Mesendoderm (in vitro differentiated cells): Measurements from ENCODE around the gene LRIF1.
A peak's percentile ranks its signal among the peaks of the same experiment; 100 is the strongest.
"Not testable (repeated sequence)": the region's sequence is repeated elsewhere in the genome, so short reads cannot be mapped to it uniquely, and the experiment has no call there.

Source experiments
- DNase-seq: peaks from one replicate; pipeline ENCODE4 v3.0.0; 2013
- H2AK5ac ChIP-seq: 2 replicates; pipeline ENCODE4 v1.6.1; 2013; ENCODE audit warnings: low read length, inconsistent platforms
- H2BK120ac ChIP-seq: 2 replicates; pipeline ENCODE4 v1.6.1; 2013; ENCODE audit warnings: low read depth, mild to moderate bottlenecking, low read length, moderate library complexity, mixed read lengths
- H2BK15ac ChIP-seq: replicated peaks from 2 replicates; pipeline ENCODE4 v1.6.1; 2013; ENCODE audit warnings: low read depth, mild to moderate bottlenecking, moderate library complexity
- H2BK5ac ChIP-seq: 2 replicates; pipeline ENCODE4 v1.6.1; 2013; ENCODE audit warnings: low read length, inconsistent platforms
- H3K18ac ChIP-seq: 2 replicates; pipeline ENCODE4 v1.6.1; 2013; ENCODE audit warnings: mild to moderate bottlenecking, low read length, mixed read lengths
- H3K23ac ChIP-seq: one replicate; pipeline ENCODE4 v1.6.1; 2013; ENCODE audit warnings: low read length
- H3K27ac ChIP-seq: 2 replicates; pipeline ENCODE4 v1.5.1; 2013; ENCODE audit warnings: low read depth, mild to moderate bottlenecking, inconsistent platforms, low read length, moderate library complexity
- H3K27me3 ChIP-seq: 2 replicates; pipeline ENCODE4 v1.6.1; 2013; ENCODE audit warnings: low read length, control low read depth, mild to moderate bottlenecking, inconsistent platforms; ENCODE audit not compliant: insufficient read depth, poor library complexity
- H3K36me3 ChIP-seq: 2 replicates; pipeline ENCODE4 v1.6.1; 2013; ENCODE audit warnings: low read length, inconsistent platforms; ENCODE audit not compliant: control insufficient read depth, insufficient read depth
- H3K4ac ChIP-seq: one replicate; pipeline ENCODE4 v1.6.1; 2013; ENCODE audit warnings: low read depth, mild to moderate bottlenecking, low read length, moderate library complexity
- H3K4me1 ChIP-seq: 2 replicates; pipeline ENCODE4 v1.6.1; 2013; ENCODE audit warnings: low read depth, low read length, inconsistent platforms; ENCODE audit not compliant: control insufficient read depth
- H3K4me2 ChIP-seq: 2 replicates; pipeline ENCODE4 v1.6.1; 2013; ENCODE audit warnings: low read length
- H3K4me3 ChIP-seq: 2 replicates; pipeline ENCODE4 v1.5.1; 2013; ENCODE audit warnings: mild to moderate bottlenecking, low read length
- H3K56ac ChIP-seq: one replicate; pipeline ENCODE4 v1.6.1; 2013; ENCODE audit warnings: low read length
- H3K79me1 ChIP-seq: 2 replicates; pipeline ENCODE4 v1.6.1; 2013; ENCODE audit warnings: low read length, inconsistent platforms
- H3K79me2 ChIP-seq: 2 replicates; pipeline ENCODE4 v1.6.1; 2013; ENCODE audit warnings: mild to moderate bottlenecking, low read length; ENCODE audit not compliant: control insufficient read depth, insufficient read depth
- H3K9ac ChIP-seq: 2 replicates; pipeline ENCODE4 v1.6.1; 2013; ENCODE audit warnings: low read length, inconsistent platforms
- H4K5ac ChIP-seq: one replicate; pipeline ENCODE4 v1.6.1; 2013; ENCODE audit warnings: low read length
- H4K8ac ChIP-seq: one replicate; pipeline ENCODE4 v1.6.1; 2013; ENCODE audit warnings: low read depth, mild to moderate bottlenecking, control low read depth, low read length, moderate library complexity
- WGBS: extraction: QIAGEN DNeasy Blood & Tissue Kit; methylation state at CpG from one replicate; pipeline ENCODE4 v1.1.7; 2013; ENCODE audit warnings: low lambda C conversion rate, missing lambda C conversion rate; ENCODE audit not compliant: insufficient coverage; ENCODE audit errors: extremely low coverage; 5-methylcytosine and 5-hydroxymethylcytosine counted together

LRIF1 gene

DNA sequence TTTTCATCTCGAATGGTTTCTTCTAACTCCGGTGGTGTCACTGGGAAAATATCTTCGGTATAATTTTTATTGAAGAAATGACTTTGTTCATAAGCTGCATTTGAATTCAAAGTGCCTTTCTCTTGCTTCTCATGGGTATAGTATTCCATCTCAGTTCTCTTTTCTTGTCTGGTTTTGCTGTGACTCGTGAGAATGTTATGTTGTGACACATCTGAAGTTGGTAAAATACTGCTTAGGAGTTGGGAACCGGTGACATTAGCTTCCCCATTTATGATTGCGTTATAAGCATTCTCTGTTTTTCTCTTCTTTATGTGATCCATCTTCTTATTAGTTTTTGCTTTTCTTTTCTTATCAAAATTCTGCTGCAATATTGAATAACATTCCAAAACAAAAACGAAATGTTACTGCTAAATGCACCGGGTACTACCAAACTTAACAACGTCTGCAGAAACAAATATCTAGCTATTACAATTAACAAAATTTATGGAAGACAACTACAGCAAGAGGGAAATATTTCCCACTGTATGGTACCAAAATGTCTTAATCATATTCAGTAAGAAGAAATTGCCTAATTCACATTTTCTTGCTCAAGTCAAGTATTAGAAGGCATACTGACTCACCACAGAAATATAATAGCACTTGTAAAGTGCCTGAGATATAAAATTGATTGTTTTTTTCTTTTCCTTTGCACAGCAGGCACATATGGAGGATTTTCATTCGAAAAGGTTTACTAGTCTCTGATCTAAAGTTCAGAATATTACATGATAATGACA, 15.5 kb downstream of the LRIF1 start:
- 100% methylated on average over 2 of the region's 10 CpGs for WGBS
- H4K8ac ChIP-seq = no peak overlapping the region
- H2AK5ac ChIP-seq = no peak overlapping the region
- H3K18ac ChIP-seq = no peak overlapping the region
- H4K5ac ChIP-seq = no peak overlapping the region
- no peak overlapping the region for H3K23ac ChIP-seq
- DNase-seq = peak; percentile 5
- H3K4me3 ChIP-seq = no peak overlapping the region
- H3K27ac ChIP-seq = no peak overlapping the region
- H3K9ac ChIP-seq = no peak overlapping the region
- H3K36me3 ChIP-seq = no peaks in the 10 kb centered on the region
- H2BK5ac ChIP-seq = no peak overlapping the region
- H3K79me1 ChIP-seq = no peaks in the 10 kb centered on the region
- no peak overlapping the region for H3K56ac ChIP-seq
- no peak overlapping the region for H3K4ac ChIP-seq
- H3K4me2 ChIP-seq = no peak overlapping the region
- no peaks in the 10 kb centered on the region for H3K79me2 ChIP-seq
- H3K4me1 ChIP-seq = no peaks in the 10 kb centered on the region
- no peak overlapping the region for H2BK120ac ChIP-seq
- H2BK15ac ChIP-seq = no peak overlapping the region
- no peaks in the 10 kb centered on the region for H3K27me3 ChIP-seq

DNA sequence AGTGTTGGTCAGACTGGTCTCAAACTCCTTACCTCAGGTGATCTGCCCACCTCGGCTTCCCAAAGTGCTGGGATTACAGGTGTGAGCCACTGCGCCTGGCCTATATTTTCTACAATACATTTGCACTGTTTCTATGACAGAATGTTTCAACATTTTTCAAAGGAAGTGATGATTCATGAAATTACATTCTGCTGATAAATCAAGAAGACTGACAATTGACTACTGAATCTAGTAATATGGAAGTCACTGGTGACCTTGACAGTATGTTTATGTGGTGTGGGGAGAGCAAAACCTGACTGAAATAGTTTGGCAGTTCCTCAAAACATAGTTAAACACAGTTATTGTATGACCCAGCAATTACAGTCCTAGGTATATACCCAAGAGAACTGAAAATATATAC, 18.1 kb downstream of the LRIF1 start:
- H3K79me2 ChIP-seq = no peaks in the 10 kb centered on the region
- no peak overlapping the region for H2BK120ac ChIP-seq
- H3K27ac ChIP-seq = no peak overlapping the region
- no peak overlapping the region for H4K5ac ChIP-seq
- no peaks in the 10 kb centered on the region for H3K36me3 ChIP-seq
- H2AK5ac ChIP-seq = no peak overlapping the region
- H2BK5ac ChIP-seq = no peak overlapping the region
- H2BK15ac ChIP-seq = no peak overlapping the region
- H3K4me1 ChIP-seq = no peaks in the 10 kb centered on the region
- H3K56ac ChIP-seq = no peak overlapping the region
- no peak overlapping the region for H3K23ac ChIP-seq
- DNase-seq = no peak
- no peak overlapping the region for H3K18ac ChIP-seq
- no peak overlapping the region for H3K4ac ChIP-seq
- no peak overlapping the region for H3K4me3 ChIP-seq
- no peak overlapping the region for H3K4me2 ChIP-seq
- H3K79me1 ChIP-seq = no peaks in the 10 kb centered on the region
- no CpG with 5 or more reads among the region's 2 CpGs for WGBS
- H4K8ac ChIP-seq = no peak overlapping the region
- no peak overlapping the region for H3K9ac ChIP-seq
- H3K27me3 ChIP-seq = no peaks in the 10 kb centered on the region

DNA sequence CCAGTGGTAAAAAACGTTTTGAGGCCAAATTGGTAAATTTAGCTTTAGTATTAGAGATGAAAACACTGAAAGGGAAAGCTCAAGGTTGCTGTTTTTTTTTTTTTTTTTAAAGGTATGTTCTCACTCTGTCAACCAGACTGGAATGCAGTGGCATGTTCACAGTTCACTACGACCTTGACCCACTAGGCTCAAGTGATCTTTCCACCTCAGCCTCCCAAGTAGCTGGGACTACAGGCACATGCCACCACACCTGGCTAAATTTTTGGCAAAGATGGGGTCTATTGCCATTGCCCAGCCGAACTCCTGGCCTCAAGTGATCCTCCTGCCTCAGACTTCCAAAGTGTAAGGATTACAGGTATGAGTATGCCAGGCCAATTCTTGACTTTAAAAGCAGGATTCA, 18.9 kb downstream of the LRIF1 start:
- Histone ChIP-seq H4K5ac (no peak overlapping the region), H3K4me2 (no peak overlapping the region), H3K27ac (no peak overlapping the region), H2BK5ac (no peak overlapping the region), H3K23ac (no peak overlapping the region), H3K79me1 (no peaks in the 10 kb centered on the region), H2AK5ac (no peak overlapping the region), H3K9ac (no peak overlapping the region), H4K8ac (no peak overlapping the region), H3K18ac (no peak overlapping the region), H3K4me1 (no peaks in the 10 kb centered on the region), H2BK15ac (no peak overlapping the region), H3K4me3 (no peak overlapping the region), H3K56ac (no peak overlapping the region), H3K4ac (no peak overlapping the region), H3K79me2 (no peaks in the 10 kb centered on the region), H3K27me3 (no peaks in the 10 kb centered on the region), H3K36me3 (no peaks in the 10 kb centered on the region), H2BK120ac (no peak overlapping the region)
- no CpG with 5 or more reads among the region's 3 CpGs for WGBS
- no peak for DNase-seq

DNA sequence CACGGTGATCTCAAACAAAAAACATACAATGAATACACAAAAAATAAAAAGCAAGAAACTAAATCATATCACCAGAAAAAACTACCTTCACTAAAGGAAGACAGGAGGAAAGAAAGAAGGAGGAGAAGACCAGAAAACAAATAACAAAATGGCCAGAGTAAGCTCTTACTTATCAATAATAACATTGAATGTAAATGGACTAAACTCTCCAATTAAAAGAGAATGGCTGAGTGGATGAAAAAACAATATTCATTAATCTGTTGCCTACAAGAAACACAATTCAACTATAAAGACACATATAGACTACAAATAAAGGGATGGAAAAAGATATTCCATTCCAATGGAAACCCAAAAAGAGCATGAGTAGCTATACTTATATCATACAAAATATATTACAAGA, 27.2 kb downstream of the LRIF1 start:
- Histone ChIP-seq H2BK120ac (no peak overlapping the region), H4K8ac (no peak overlapping the region), H3K79me1 (no peaks in the 10 kb centered on the region), H2AK5ac (no peak overlapping the region), H3K4me3 (no peak overlapping the region), H3K4ac (no peak overlapping the region), H3K79me2 (no peaks in the 10 kb centered on the region), H2BK5ac (no peak overlapping the region), H3K4me1 (no peaks in the 10 kb centered on the region), H4K5ac (no peak overlapping the region), H3K23ac (no peak overlapping the region), H2BK15ac (no peak overlapping the region), H3K56ac (no peak overlapping the region), H3K9ac (no peak overlapping the region), H3K4me2 (no peak overlapping the region), H3K27me3 (no peaks in the 10 kb centered on the region), H3K36me3 (no peaks in the 10 kb centered on the region), H3K18ac (no peak overlapping the region), H3K27ac (no peak overlapping the region)
- no CpG with 5 or more reads among the region's 1 CpG for WGBS
- no peak for DNase-seq

DNA sequence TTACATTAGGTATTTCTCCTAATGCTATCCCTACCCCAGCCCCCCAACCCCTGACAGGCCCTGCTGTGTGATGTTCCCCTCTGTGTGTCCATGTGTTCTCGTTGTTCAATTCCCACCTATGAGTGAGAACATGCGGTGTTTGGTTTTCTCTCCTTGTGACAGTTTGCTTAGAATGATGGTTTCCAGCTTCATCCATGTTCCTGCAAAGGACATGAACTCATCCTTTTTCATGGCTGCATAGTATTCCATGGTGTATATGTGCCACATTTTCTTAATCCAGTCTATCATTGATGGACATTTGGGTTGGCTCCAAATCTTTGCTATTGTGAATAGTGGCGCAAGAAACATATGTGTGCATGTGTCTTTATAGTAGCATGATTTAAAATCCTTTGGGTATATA, 32.6 kb downstream of the LRIF1 start:
- not testable (repeated sequence) for H3K27me3 ChIP-seq, H3K23ac ChIP-seq, H2BK120ac ChIP-seq, H3K4ac ChIP-seq, H4K8ac ChIP-seq, H2BK15ac ChIP-seq, H2AK5ac ChIP-seq, H3K36me3 ChIP-seq, H3K4me1 ChIP-seq, H3K9ac ChIP-seq, H3K79me2 ChIP-seq, H3K4me3 ChIP-seq, H3K56ac ChIP-seq, H4K5ac ChIP-seq, H3K18ac ChIP-seq, H2BK5ac ChIP-seq, H3K27ac ChIP-seq, H3K4me2 ChIP-seq, DNase-seq, H3K79me1 ChIP-seq
- WGBS = no CpG with 5 or more reads among the region's 3 CpGs

DNA sequence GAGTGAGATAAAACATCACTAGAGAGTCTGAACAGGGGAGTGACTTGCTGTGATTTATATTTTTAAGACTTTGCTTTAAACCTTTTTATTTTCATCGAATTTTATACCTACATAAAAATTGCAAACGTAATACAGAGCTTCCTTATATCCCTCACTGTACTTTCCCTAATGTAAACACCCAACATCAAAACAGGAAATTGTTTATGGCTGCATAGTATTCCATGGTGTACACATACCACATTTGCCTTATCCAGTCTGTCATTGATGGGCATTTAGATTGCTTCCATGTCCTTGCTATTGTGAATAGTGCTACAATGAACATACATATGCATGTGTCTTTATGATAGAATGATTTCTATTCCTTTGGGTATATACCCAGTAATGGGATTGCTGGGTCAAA, 34.8 kb downstream of the LRIF1 start:
- no peak for DNase-seq
- Histone ChIP-seq H2BK120ac (no peak overlapping the region), H3K4me2 (no peak overlapping the region), H3K27me3 (no peaks in the 10 kb centered on the region), H3K36me3 (no peaks in the 10 kb centered on the region), H3K4me3 (no peak overlapping the region), H4K8ac (no peak overlapping the region), H3K18ac (no peak overlapping the region), H3K9ac (no peak overlapping the region), H2BK5ac (no peak overlapping the region), H3K4ac (no peak overlapping the region), H2AK5ac (no peak overlapping the region), H3K4me1 (no peaks in the 10 kb centered on the region), H3K23ac (no peak overlapping the region), H3K79me1 (no peaks in the 10 kb centered on the region), H2BK15ac (no peak overlapping the region), H3K27ac (no peak overlapping the region), H3K56ac (no peak overlapping the region), H4K5ac (no peak overlapping the region), H3K79me2 (no peaks in the 10 kb centered on the region)
- WGBS = 100% methylated on average over 2 of the region's 2 CpGs
